ENCODE results near the gene IPO13.
A peak's percentile ranks its signal among the peaks of the same experiment; 100 is the strongest.

The IPO13 gene

DNA sequence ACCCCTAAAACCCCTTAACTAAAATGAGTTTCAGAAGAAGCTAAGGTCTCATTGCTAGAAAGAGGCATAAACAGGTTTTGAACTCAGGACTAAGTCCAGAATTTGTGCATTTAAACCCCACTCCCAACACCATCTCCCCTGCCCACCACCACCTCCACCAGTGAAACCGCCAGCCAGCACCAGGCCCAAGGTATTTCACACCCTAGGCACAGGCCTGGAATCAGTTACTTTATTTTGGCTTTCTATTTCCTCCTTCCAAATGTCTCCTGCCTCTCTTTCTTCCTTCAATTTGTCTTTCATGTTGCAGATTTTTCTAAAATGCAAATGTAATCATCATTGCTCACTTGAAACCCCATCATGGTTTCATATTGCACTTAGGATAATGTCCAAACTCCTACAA is 1.9 kb upstream of the IPO13 start:
- TF ChIP-seq, protein P1, sequence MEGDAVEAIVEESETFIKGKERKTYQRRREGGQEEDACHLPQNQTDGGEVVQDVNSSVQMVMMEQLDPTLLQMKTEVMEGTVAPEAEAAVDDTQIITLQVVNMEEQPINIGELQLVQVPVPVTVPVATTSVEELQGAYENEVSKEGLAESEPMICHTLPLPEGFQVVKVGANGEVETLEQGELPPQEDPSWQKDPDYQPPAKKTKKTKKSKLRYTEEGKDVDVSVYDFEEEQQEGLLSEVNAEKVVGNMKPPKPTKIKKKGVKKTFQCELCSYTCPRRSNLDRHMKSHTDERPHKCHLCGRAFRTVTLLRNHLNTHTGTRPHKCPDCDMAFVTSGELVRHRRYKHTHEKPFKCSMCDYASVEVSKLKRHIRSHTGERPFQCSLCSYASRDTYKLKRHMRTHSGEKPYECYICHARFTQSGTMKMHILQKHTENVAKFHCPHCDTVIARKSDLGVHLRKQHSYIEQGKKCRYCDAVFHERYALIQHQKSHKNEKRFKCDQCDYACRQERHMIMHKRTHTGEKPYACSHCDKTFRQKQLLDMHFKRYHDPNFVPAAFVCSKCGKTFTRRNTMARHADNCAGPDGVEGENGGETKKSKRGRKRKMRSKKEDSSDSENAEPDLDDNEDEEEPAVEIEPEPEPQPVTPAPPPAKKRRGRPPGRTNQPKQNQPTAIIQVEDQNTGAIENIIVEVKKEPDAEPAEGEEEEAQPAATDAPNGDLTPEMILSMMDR (IDR thresholded peaks at IDR 0.05; ENCODE audit: low read depth, low read length), result no peak
- TF ChIP-seq EZH2phosphoT487 (IDR thresholded peaks at IDR 0.05; ENCODE audit: low read depth), result no peak
- Histone ChIP-seq H3K4me2 (ENCODE audit: low read length) (peak overlapping the region; percentile 14; the same call in 1 of the 2 replicates), H4K20me1 (ENCODE audit: insufficient read depth, low read length) (no peaks in the 10 kb centered on the region), H3K9me3 (ENCODE audit: insufficient read depth, low read length) (no peaks in the 10 kb centered on the region), H3K27me3 (ENCODE audit: low read depth, low read length) (no peaks in the 10 kb centered on the region), H3K36me3 (replicated peaks; ENCODE audit: low read depth, low read length) (no peaks in the 10 kb centered on the region), H3K4me3 (ENCODE audit: low read length) (no peak overlapping the region), H3K4me1 (ENCODE audit: low read length) (peaks cover 6% of the 10 kb centered on the region), H3K27ac (ENCODE audit: low read length) (no peak overlapping the region), H2AFZ (ENCODE audit: low read depth, low read length) (no peak overlapping the region), H3K9ac (ENCODE audit: low read length) (no peak overlapping the region), H3K79me2 (ENCODE audit: low read length) (peaks cover 30% of the 10 kb centered on the region)

DNA sequence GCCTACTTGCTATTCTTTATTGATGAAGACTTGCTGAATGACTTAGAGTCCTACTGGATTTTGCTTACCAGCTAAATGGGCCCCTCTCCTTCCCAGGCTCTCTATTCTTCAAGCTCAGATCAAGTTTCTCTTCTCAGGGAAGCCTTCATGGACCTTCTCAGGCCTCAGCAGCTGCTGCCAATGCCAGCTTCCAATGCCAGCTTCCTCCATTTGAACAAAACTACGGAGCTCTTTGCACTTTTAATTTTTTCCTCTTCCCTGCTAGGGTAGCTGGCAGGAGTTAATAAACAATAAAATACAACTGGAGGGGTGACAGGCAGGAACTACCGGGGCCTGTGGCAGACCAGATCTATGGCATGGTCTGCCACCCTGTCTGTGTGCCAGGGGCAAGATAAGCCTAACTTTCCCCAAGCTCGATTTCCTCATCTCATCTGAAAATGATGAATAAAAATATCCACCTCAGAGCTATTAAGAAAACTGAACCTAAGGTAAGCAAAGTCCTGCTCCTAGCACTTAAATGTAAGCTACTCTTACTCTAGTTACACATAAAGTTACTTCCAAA is 995 bp upstream of the IPO13 start:
- Histone ChIP-seq H4K20me1 (ENCODE audit: insufficient read depth, low read length) (no peaks in the 10 kb centered on the region), H3K4me3 (ENCODE audit: low read length) (peak overlapping the region; percentile 96), H3K36me3 (replicated peaks; ENCODE audit: low read depth, low read length) (no peaks in the 10 kb centered on the region), H3K27ac (ENCODE audit: low read length) (peak overlapping the region; percentile 28; the same call in 1 of the 2 replicates), H2AFZ (ENCODE audit: low read depth, low read length) (peak overlapping the region; percentile 78), H3K9me3 (ENCODE audit: insufficient read depth, low read length) (no peaks in the 10 kb centered on the region), H3K4me2 (ENCODE audit: low read length) (peak overlapping the region; percentile 98), H3K9ac (ENCODE audit: low read length) (peak overlapping the region; percentile 86), H3K27me3 (ENCODE audit: low read depth, low read length) (no peaks in the 10 kb centered on the region), H3K79me2 (ENCODE audit: low read length) (peaks cover 30% of the 10 kb centered on the region), H3K4me1 (ENCODE audit: low read length) (peaks cover 6% of the 10 kb centered on the region)
- TF ChIP-seq EZH2phosphoT487 (IDR thresholded peaks at IDR 0.05; ENCODE audit: low read depth), result no peak
- TF ChIP-seq, protein P1 (IDR thresholded peaks at IDR 0.05; ENCODE audit: low read depth, low read length), result no peak

DNA sequence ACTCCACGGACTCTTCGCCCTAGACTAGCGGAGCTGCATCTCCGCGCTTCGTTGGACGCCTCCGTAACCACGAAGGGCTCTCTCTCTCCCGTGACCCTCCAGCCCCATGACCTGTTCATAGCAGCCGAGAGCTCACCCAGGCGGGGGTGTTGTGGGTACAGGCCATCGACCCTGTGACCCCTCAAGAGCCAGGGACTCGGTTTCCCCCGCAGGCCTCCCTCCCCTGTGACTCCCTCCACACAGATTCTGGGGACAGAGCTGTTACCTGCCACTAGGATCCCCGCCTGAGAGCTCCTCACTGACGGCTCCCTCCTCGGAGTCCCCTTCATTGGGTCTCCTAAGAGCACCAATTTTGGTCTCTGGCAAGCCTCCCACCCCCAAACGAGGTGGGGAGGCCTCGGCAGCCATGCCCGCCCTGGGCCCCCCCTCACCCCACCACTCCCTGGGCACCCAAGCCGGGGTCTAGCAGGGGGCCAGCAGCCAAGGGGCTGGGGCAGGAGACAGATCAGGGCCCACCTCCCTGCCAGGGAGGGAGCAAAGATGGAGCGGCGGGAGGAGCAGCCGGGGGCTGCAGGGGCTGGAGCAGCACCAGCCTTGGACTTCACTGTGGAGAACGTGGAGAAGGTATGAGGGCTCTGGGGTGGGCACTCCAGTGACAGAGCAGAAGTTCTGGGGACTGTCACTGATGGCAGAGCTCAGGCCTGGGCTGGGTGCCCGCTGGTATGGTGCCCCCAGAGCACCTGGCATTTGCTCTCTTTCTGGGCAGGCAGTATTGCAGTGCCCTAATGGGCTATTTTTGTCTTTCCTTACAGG is 517 bp downstream of the IPO13 start:
- Histone ChIP-seq H3K79me2 (ENCODE audit: low read length) (peaks cover 30% of the 10 kb centered on the region), H3K27me3 (ENCODE audit: low read depth, low read length) (no peaks in the 10 kb centered on the region), H3K4me1 (ENCODE audit: low read length) (peaks cover 6% of the 10 kb centered on the region), H3K4me2 (ENCODE audit: low read length) (peak overlapping the region; percentile 95), H3K27ac (ENCODE audit: low read length) (no peak overlapping the region), H4K20me1 (ENCODE audit: insufficient read depth, low read length) (no peaks in the 10 kb centered on the region), H3K4me3 (ENCODE audit: low read length) (peak overlapping the region; percentile 96), H3K9ac (ENCODE audit: low read length) (peak overlapping the region; percentile 80), H2AFZ (ENCODE audit: low read depth, low read length) (peak overlapping the region; percentile 51), H3K9me3 (ENCODE audit: insufficient read depth, low read length) (no peaks in the 10 kb centered on the region), H3K36me3 (replicated peaks; ENCODE audit: low read depth, low read length) (no peaks in the 10 kb centered on the region)
- TF ChIP-seq, protein P1 (IDR thresholded peaks at IDR 0.05; ENCODE audit: low read depth, low read length), result no peak

DNA sequence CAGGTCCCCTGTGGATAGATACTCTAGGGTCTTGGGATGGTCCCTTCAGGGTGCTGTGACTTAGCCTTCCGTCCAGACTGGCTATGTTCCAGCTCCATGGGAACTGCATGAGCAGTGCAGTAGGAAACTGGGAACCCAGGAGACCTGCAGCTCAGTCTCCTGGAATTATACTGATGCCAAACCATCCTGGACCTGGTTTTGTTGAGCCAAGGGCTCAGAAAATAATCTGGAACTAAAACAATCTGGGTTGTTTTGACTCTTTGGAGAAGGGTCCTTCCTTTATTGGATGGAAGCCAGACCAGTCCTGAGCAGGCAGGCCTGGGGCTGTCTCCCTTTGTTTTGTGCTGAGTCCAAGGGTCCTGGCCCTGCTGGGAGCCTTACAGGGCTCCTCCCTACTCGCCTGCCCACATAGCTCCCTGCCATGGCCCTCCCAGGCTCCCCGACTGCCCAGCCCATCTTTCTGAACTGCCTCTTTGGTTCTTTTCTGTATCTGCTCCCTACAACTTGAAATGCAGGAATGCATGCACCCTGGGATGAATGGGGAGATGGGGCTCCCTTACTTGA is 1.2 kb downstream of the IPO13 start:
- Histone ChIP-seq H3K9ac (ENCODE audit: low read length) (peak overlapping the region; percentile 80; the same call in 1 of the 2 replicates), H3K4me2 (ENCODE audit: low read length) (peak overlapping the region; percentile 95), H3K36me3 (replicated peaks; ENCODE audit: low read depth, low read length) (no peaks in the 10 kb centered on the region), H3K27me3 (ENCODE audit: low read depth, low read length) (no peaks in the 10 kb centered on the region), H2AFZ (ENCODE audit: low read depth, low read length) (no peak overlapping the region), H4K20me1 (ENCODE audit: insufficient read depth, low read length) (no peaks in the 10 kb centered on the region), H3K4me3 (ENCODE audit: low read length) (peak overlapping the region; percentile 96), H3K9me3 (ENCODE audit: insufficient read depth, low read length) (no peaks in the 10 kb centered on the region), H3K27ac (ENCODE audit: low read length) (no peak overlapping the region), H3K79me2 (ENCODE audit: low read length) (peaks cover 30% of the 10 kb centered on the region), H3K4me1 (ENCODE audit: low read length) (peaks cover 6% of the 10 kb centered on the region)
- TF ChIP-seq, protein P1 (IDR thresholded peaks at IDR 0.05; ENCODE audit: low read depth, low read length), result no peak
- TF ChIP-seq EZH2phosphoT487 (IDR thresholded peaks at IDR 0.05; ENCODE audit: low read depth), result no peak

Data from OCI-LY3 (cell line).